ENCODE data around the gene NRBF2.

NRBF2 gene

DNA sequence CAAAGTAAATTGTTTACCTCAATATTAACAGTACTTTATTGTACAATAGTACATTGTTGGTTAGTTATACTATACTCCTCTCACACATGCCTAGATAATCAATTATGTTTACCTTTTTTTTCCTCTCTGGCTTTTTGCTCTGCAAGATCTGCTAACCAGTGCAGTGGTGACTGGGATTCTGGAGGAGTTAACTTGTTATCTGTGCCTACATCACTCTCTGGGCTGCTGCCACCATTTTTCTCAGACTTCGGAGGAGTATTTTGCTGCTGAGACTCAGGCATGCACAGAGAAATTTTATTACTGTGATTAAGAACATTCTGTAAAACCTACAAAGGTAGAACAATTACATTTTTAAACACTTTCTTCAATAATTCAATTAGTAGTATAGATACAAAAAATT is 59.7 kb downstream of the NRBF2 start:
- TF ChIP-seq, protein P1, sequence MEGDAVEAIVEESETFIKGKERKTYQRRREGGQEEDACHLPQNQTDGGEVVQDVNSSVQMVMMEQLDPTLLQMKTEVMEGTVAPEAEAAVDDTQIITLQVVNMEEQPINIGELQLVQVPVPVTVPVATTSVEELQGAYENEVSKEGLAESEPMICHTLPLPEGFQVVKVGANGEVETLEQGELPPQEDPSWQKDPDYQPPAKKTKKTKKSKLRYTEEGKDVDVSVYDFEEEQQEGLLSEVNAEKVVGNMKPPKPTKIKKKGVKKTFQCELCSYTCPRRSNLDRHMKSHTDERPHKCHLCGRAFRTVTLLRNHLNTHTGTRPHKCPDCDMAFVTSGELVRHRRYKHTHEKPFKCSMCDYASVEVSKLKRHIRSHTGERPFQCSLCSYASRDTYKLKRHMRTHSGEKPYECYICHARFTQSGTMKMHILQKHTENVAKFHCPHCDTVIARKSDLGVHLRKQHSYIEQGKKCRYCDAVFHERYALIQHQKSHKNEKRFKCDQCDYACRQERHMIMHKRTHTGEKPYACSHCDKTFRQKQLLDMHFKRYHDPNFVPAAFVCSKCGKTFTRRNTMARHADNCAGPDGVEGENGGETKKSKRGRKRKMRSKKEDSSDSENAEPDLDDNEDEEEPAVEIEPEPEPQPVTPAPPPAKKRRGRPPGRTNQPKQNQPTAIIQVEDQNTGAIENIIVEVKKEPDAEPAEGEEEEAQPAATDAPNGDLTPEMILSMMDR (IDR thresholded peaks at IDR 0.05), result no peak

DNA sequence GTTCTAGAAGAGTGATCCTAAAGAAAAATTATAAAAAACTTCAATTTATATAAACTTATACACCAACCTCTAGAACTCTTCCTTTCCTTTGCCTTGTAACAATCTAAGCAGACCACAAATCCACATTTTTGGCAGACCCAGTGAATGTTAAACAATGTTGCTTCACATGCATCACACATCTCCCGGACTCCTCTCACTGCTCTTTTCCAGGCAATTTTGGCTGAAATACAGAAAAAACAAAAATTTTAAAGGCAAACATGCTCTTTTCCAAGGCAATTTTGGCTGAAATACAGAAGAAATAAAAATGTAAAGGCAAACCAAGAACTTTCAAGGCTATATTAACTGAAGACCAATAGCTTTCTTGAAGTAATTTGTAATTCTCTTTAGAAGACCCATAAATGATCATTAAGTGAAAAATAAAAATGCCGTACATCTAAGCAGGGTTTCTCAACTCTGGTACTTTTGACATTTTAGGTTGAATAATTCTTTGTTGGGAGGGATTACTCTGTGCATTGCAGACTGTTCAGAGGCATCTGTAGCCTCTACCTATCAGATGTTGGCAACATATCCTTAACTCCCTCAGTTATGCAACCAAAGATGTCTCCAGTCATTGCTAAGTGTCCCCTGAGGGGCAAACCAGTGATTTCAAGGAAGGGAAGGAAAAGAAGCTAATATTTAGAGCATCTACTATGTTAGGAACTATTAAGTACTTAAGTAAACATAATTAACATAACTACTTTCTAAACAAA is 64.4 kb downstream of the NRBF2 start:
- TF ChIP-seq, protein P1 (IDR thresholded peaks at IDR 0.05), result no peak

DNA sequence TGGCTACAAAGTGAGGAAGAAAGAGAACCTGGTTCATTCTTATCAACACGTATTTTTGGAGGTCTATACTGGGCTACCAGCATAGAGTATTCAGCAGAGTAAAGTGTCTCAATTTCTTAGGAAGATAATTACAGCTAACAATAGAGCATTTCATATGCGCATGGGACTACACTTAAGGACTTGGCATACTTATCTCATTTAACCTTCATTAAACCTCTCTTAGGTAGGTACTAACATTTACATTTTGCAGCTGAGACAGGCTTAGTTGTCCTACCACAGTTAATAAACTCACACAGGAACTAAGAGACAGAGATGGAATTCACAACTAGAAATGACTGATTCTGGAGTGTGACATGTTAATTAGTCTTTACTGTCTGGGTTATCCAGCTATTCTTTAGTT is 66.6 kb downstream of the NRBF2 start:
- TF ChIP-seq, protein P1 (IDR thresholded peaks at IDR 0.05), result no peak

DNA sequence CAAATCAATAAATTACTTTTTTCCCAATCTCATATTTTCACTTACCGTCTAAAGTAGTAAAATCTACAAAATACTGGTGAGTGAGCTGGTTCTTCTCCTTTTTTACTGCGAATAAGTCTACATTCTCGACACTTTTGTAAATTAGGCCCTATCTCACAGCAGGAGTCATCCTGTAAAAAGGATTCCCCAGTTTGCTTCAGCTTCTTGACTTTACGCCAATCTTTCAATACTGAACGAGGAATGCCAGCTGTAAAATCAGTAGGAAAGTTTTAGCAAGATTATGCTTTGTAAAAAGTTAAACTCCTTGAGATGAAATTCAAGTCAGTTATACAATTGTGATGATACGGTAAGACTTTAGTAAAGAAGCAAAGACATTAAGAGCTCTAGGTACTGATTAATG is 67.3 kb downstream of the NRBF2 start:
- TF ChIP-seq, protein P1 (IDR thresholded peaks at IDR 0.05), result no peak

DNA sequence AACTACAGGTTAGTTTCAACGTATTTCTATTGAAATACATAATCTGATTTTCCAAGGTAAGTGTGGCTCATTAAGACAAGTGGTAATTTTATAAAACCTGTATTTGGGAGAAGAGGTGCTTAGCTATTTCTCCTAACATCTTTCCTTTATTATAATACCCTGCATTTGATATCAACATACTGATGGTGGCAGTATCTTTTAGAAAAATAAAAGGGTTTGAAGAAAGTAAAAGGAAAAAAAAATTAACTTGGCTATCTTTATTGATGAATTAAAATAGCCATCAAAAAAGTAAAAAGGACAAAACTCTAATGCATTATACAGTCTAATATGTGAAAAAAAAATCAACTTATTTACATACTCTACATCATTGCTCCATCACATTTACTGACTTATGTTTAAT is 68.0 kb downstream of the NRBF2 start:
- TF ChIP-seq, protein P1 (IDR thresholded peaks at IDR 0.05), result peak; percentile 8; the same call in 1 of the 2 replicates

All from LNCAP (cell line).